HG03045 (cell line): ENCODE measurements around the gene CALD1.

ENCODE experiments used
- ATAC-seq: cut with Tn5 transposase; IDR thresholded peaks from one replicate; pipeline ENCODE4 v1.9.1; 2021; ENCODE audit warnings: mild to moderate bottlenecking, moderate library complexity; ENCODE audit not compliant: unreplicated experiment

Gene CALD1

DNA sequence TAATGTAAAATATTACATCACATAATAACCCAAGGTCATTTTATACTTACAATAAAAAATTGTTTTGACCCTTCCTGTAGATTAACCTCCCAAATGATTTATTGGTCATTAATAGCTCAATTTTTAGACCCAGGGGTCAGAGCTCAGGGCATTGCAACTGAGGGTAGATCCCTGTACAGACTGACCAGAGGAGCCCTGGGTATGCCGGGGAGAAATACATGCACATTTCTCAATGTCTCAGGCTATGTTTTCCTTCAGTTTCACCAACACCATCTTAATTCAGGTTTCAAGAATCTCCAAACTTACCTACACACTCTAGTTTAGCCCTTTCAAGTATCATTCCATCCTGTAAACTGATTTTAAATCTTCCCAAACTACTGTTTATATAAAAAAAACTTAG, 46.2 kb downstream of the CALD1 start:
- no peak for ATAC-seq

DNA sequence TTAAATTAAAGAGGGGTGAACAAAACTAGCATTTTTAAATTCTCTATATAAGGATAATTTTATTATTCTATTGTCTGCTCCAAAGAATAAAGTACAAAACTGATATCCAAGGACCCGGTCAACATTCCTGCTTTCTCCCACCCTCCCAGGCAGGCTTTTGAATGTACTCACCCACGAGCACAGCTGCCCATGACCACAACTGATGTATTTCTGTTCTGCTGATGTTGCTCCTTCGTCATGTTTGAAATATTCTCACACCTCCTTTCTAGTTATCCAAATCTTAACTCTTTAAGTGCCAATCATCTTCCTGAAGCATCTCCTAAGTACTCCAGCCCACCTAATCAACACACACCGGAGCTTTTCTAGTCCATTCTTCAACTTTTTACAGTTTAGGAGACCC, 46.7 kb downstream of the CALD1 start:
- ATAC-seq: no peak

DNA sequence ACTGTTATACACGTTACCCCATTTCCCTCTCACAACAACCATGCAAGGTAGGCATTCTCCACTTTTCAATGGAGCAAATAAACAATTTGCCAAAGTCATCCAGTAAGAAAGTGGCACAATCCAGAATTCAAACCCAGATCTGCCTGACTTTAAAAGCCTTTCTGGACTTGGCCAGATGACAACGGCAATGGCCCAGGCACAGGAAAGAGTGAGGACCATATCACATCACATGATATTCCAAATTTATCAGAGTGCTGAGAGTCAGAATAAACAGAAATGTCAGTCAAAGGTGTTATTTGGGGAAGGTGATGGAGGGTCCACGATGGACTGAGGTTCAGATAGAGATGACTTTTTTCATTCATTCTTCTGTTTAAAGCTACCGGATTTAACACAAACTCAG, 48.0 kb downstream of the CALD1 start:
- no peak for ATAC-seq

DNA sequence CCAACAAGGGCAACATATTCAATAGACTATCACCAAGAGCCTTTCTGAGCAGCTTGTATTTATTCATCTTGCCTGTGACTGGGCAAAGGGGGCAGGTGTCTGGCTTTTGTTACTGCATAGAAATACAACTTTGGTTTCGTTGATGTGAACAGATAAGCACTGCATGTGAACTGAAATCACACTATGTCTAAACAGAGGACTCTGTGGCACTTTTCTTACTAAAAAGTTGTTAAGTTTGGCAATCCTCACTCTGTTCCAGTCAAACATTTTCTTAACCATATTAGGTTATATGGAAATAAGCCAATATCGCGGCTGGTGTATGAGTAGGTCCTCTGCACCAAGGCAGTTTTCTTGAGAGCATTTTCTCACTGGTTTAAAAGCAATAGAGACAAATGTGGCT, 48.5 kb downstream of the CALD1 start:
- no peak for ATAC-seq

DNA sequence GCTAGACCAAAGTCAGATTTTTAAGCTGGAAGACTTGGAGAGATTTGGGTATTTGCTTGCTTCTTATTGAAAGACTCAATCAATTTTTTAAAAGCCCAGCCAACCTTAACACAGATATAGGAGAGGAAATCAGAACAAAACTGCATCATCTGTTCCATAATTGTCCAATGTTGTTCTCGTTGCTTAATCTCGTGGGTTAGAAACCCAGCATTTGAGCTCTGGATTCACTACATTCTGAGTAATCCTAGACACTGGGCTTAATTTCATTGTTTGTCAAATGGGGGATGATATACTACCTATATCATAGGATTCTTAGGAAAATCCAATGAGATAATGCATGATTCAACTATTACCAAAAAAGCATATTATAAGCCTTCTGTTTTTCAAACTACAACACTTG, 48.9 kb downstream of the CALD1 start:
- ATAC-seq: no peak

DNA sequence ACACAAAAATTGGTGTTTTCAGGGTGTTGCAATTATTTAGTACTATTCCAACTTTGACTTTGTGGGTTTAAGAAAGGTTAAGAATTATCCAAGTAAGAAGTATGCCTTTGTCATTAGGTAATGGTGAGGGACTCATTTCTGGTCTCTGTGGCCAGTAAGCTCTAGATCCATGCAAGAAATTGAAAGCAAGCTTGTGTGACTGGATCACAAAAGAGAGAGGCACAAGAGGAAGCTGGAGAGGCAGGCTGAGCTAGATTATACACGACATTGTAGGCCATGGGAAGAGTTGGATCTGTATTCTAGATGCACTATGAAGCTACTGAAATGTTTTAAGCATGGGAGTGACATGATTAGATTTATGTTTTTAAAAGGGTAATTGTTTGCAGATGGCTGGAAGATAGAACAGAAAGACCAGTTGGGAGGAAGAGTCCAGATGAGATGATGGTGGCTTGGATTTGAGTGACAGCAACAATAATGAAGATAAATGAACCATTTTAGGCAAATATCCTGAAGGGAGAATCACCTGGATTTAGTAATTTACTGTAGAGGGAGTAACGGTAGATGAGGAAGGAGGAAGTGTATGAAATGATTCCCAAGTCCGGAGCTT, 50.0 kb downstream of the CALD1 start:
- no peak for ATAC-seq

- ATAC-seq: no peak
Observed at GRCh38 chr7:134831862-134832261, 52.4 kb downstream of the CALD1 start.

DNA sequence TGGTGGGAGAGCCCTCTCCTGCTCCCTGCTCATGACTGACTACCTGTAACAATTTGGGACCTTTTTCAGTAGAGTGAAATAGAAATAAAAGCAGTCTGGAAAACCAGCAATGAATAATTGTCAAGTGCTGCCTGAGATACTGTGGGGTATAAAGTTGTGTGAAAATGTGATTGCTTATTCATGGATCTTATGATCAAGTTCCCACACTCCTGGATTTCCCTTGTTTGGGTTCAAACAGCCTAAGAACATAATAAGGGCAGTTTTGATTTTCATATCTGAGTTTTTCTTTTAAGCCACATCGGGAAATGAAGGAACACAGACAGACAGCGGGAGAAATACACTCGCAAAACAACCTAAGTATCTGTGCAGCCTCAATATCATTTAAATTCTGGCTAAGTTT, 52.9 kb downstream of the CALD1 start:
- no peak for ATAC-seq

- no peak for ATAC-seq
Observed at GRCh38 chr7:134834689-134835462, 55.4 kb downstream of the CALD1 start.

DNA sequence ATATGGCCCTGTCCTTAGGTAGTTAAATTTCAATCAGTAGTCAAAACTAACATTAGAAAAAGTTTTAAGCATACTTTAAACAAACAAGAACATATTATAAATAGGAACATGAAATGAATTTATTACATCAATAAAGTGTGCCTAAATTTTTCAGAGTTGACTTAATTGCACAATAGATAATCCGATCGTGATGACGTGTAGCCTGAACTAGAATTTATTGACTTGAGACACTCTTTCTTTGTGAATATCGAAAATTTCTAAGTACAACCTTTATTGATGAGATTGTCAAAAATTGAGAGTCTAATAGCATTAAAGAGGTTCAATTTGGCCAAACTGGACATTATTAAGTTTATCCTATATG, 56.0 kb downstream of the CALD1 start:
- ATAC-seq: no peak

- no peak for ATAC-seq
Observed at GRCh38 chr7:134836447-134836846, 57.0 kb downstream of the CALD1 start.

GRCh38 chr7:134839298-134839697, 59.9 kb downstream of the CALD1 start:
- ATAC-seq: no peak

- ATAC-seq: no peak
Observed at GRCh38 chr7:134842062-134842461, 62.6 kb downstream of the CALD1 start.

- no peak for ATAC-seq
Observed at GRCh38 chr7:134842886-134843430, 63.5 kb downstream of the CALD1 start.

DNA sequence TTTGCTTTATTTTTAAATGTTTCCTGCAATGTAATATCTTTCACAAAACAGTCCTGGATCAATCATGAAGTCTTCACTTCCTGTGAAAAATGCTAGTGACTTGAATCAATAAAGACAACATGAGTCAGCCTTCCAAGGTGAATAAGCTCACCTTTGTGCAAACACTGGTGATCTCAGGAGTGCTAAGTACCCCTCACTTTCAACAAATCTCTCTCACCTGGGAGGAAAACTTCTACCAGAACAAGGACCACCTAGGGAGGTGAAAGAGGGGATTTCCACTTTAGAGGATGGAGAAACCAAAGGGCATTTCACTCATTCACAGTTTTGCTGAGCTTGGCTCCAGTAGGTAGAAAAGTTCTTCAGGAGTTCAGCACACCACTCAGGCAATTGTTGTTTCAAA, 64.8 kb downstream of the CALD1 start:
- ATAC-seq: no peak

GRCh38 chr7:134845461-134845860, 66.0 kb downstream of the CALD1 start:
- ATAC-seq: no peak

GRCh38 chr7:134847851-134848588, 68.6 kb downstream of the CALD1 start:
- ATAC-seq: no peak

DNA sequence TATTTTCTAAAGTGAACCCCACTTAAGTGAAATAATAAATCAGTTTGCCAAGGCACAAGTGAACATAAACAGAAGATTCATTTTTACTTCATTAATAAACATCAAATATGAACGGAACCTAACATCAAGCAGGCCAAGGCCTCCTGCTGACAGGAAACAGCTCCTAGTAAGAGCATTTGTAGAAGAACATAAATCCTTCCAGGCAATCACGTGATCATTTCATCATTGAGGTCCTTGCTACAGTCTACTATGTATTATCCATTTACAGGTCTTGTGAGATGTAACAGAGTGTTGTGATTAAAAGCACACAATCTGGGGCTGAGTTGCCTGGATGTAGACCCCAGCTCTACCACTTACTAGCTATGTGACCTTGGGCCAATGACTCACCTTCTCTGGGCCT, 70.6 kb downstream of the CALD1 start:
- no peak for ATAC-seq

DNA sequence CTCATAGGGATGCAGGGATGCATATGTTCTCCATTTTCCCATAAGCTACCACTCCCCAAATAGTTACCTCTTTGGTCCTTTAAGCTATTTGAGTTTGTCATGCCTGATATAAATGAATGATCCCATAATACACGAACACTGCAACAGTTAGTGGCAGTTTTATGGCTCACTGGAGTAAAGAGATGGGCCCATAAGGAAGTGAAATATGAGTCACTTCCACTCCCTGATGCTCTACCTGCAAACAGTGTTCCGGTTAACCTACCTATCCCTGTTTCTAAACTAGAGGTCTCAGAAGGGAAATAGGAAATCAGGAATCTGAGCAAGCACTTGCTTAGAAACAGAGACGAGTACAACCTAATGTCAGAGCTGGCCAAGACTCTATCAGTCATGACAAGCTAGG, 71.7 kb downstream of the CALD1 start:
- no peak for ATAC-seq

DNA sequence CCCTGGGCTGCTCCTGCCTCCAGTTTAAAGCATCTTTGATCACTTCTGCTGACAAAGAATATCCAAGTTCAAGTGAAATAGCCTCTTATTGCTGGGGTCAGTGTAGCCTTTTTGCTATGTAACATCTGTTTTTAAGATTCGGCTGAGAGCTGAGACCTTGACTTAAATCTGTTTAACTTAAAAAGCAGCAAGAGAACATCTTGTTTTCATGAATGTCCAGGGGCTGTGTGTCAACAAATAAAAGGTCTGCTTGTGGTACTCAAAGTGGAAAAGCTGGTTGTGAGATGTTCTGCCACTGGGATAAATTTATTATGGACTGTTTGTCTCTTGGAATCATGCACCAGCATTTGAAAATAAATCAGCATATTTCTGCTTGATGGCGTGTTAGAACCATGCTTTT, 73.2 kb downstream of the CALD1 start:
- no peak for ATAC-seq

- no peak for ATAC-seq
Observed at GRCh38 chr7:134854816-134855215, 75.4 kb downstream of the CALD1 start.

- ATAC-seq: no peak
Observed at GRCh38 chr7:134855442-134855841, 76.0 kb downstream of the CALD1 start.
